Heart left ventricle (tissue), 13 donors: ENCODE measurements around the gene GOT2.

ENCODE experiments used
- POLR2A ChIP-seq, 2 donors: fragments of 450-650 bp; IDR thresholded peaks; one replicate each; pipeline ENCODE4 v1.6.1; 2017; ENCODE audit warnings: antibody characterized with exemption in 2 of 2, mild to moderate bottlenecking in 2 of 2, moderate library complexity in 2 of 2
- TF ChIP-seq, protein P1 (sequence below), 12 donors: fragments of 200-600 bp; sonication (generic) in 4 of 12; IDR thresholded peaks; one replicate each; pipeline versions ENCODE4 v1.5.0 to v1.8.0; 2018 to 2022; ENCODE audit warnings: antibody characterized with exemption in 12 of 12, mild to moderate bottlenecking in 5 of 12
- donor health status: ischemic (EF 13 %, LVEDD 7.1; RV severe dilation, severe dysfunction).
- donor health status: DM: no; HTN: yes; CAD: no.
- donor health status: DM: no; HTN: no; CAD: no.
- donor health status: ischemic (EF 25% LVEDD 6.9; RV normal size, moderate dysfunction).
- donor health status: ischemic (EF 25% LVEDD 5.7; RV mildly dilated, moderate dysfunction).
- donor health status: ischemic (EF 35%, LVEDD 5.7; RV mildly dilated, moderate dysfunction).
- donor health status: nonischemic (EF 11% LVEDD 7.7; RV severe dilation, severe dysfunction).
- donor health status: DM: yes; HTN: yes; CAD: no.
- donor health status: PGD.
- donor health status: ischemic (EF 29% LVEDD 5.4; RV normal size, mild dysfunction).
- donor health status: nonischemic (EF 23%, LVEDD 6.1; RV moderate dilation, normal function).

- TF ChIP-seq, protein P1, sequence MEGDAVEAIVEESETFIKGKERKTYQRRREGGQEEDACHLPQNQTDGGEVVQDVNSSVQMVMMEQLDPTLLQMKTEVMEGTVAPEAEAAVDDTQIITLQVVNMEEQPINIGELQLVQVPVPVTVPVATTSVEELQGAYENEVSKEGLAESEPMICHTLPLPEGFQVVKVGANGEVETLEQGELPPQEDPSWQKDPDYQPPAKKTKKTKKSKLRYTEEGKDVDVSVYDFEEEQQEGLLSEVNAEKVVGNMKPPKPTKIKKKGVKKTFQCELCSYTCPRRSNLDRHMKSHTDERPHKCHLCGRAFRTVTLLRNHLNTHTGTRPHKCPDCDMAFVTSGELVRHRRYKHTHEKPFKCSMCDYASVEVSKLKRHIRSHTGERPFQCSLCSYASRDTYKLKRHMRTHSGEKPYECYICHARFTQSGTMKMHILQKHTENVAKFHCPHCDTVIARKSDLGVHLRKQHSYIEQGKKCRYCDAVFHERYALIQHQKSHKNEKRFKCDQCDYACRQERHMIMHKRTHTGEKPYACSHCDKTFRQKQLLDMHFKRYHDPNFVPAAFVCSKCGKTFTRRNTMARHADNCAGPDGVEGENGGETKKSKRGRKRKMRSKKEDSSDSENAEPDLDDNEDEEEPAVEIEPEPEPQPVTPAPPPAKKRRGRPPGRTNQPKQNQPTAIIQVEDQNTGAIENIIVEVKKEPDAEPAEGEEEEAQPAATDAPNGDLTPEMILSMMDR (IDR thresholded peaks at IDR 0.05) = no peak
- no peak for TF ChIP-seq POLR2A (IDR thresholded peaks at IDR 0.05)
These were observed 39.8 kb upstream of the GOT2 start for GRCh38 chr16:58773870-58774269.
